GM13977 (cell line): ENCODE data around the gene CYB5B.
"Not testable (repeated sequence)": the region's sequence is repeated elsewhere in the genome, so short reads cannot be mapped to it uniquely, and the experiment has no call there.

Source experiments
- DNase-seq: peaks from one replicate; pipeline ENCODE4 v3.0.0; 2012; ENCODE audit warnings: low spot score
- in situ Hi-C: fragments of 300-500 bp; cut with MboI; formaldehyde crosslinking; loops from one replicate; pipeline ENCODE4 v1.12.0; 2022; ENCODE audit warnings: low sequenced_read_pairs, low pct_unique_long_range_greater_than_20kb, mixed read lengths, inconsistent platforms; ENCODE audit not compliant: unreplicated experiment
- TF ChIP-seq, protein P1 (sequence below): IDR thresholded peaks from 2 replicates; pipeline ENCODE4 v1.5.1; 2012; ENCODE audit warnings: mild to moderate bottlenecking, control low read depth; ENCODE audit not compliant: insufficient read depth; ENCODE audit errors: extremely low read depth, missing control alignments

The CYB5B gene

DNA sequence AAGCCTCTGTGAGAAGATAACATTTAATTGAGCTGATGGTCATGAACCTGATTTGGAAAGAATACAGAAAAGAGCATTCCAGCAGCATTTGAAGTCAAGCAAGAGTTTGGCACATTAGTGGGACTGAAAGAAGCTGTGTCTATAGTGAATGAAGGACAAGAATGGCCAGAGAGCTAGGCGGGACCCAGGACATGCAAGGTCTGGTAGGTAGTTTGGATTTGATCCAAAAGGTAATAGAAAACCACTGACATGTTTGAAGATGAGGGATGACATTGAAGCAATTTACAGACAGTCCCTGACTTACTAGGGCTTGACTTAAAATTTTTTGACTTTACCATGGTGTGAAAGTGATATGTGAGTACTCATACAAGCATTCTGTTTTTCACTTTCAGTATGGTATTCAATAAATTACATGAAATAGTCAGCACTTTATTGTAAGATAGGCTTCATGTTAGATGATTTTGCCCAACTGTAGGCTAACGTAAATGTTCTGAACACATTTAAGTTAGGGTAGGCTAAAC lies 7.6 kb downstream of the CYB5B start:
- TF ChIP-seq, protein P1, sequence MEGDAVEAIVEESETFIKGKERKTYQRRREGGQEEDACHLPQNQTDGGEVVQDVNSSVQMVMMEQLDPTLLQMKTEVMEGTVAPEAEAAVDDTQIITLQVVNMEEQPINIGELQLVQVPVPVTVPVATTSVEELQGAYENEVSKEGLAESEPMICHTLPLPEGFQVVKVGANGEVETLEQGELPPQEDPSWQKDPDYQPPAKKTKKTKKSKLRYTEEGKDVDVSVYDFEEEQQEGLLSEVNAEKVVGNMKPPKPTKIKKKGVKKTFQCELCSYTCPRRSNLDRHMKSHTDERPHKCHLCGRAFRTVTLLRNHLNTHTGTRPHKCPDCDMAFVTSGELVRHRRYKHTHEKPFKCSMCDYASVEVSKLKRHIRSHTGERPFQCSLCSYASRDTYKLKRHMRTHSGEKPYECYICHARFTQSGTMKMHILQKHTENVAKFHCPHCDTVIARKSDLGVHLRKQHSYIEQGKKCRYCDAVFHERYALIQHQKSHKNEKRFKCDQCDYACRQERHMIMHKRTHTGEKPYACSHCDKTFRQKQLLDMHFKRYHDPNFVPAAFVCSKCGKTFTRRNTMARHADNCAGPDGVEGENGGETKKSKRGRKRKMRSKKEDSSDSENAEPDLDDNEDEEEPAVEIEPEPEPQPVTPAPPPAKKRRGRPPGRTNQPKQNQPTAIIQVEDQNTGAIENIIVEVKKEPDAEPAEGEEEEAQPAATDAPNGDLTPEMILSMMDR, result no peak
- in situ Hi-C loops, result no loop called here
- no peak for DNase-seq

DNA sequence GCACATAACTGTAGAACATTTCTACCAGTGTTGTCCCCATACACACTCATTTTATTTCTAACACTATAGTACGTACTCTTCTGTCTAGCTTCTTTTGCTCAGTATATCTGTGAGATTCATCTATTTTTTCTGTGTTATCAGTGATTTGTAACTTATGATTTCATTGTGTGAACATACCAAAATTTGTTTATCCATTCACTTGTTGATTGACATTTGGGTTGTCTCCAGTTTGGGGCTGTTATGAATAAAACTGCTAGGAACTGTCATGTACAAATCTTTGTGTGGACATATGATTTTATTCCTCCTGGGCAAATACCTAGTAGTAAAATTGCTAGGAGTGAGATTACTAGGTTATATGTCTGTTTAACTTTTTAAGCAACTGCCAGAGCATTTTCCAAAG lies 9.6 kb downstream of the CYB5B start:
- TF ChIP-seq, protein P1, result no peak
- no peak for DNase-seq
- in situ Hi-C loops, result no loop called here

DNA sequence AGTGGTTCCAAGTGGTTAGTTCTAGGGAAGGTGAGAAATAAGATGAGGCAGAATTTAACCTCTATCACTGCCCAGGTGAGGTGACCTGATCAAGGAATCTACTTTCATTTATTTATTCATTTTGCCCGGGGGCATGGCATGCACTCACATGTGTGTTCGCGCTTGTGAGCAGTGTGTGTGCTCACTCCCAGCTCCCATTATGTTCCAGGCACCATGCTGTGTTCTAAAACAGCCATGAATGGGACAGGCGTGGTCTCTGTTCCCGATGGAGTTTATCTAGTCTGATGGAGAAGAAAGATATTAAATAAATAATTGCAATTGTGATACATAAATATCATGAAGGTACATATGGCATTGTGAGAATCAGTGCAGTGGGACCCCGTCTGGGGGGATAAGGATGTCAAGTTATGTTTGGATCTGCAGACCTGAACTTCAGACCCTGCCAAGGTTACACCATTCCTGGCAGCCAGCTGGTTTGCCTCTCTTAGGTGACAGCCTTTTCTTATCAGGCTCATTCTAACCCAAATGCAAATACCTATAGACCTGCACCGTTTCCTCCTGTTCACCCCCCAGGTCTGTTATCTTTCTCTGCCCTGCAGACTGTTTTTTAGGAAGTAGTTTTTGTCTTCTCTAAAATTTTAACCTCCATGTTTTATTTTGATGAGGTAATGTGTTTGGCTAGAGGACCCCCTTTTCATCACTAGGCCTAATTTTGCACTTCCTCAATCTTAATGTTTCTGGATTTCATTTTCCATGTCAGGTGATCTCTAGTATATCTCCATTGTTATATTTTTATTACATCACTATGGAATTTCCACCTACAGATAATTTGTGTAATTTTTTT lies 11.8 kb downstream of the CYB5B start:
- in situ Hi-C loops, result no loop called here
- TF ChIP-seq, protein P1, result no peak
- no peak for DNase-seq

DNA sequence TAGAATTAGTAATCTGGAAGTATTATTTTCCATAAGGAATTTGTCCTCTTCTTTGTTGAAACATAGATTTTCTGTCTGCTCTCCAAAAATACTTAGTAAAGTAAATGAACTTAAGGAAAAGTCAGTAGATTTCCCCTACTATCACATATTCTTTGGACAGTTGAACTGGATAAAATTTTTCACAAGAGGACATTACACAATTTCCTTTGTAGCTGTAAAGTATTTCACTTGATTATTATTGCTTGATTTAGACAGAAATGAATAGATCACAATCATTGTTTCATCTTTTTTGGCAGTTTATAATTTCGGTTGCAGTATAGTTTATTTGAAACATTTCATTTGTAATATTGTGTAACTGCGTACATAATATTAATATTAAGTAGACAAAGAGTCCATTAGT lies 12.5 kb downstream of the CYB5B start:
- TF ChIP-seq, protein P1, result no peak
- in situ Hi-C loops, result no loop called here
- no peak for DNase-seq

DNA sequence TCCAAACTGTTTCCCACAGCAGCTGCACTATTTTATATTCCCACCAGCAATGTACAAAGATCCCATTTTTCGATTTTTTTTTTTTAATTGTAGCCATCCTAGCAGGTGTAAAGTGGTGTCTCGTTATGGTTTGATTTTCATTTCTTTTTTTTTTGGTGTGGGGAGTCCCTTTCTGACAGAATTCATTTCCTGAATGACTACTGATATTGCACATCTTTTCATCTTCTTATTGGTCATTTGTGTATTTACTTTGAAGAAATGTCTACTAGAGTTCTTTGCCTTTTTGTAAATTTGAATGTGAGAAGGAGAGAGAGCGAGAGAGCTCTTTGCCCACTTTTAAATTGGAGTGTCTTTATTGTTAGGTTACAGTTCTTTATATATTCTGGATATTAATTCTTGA lies 14.0 kb downstream of the CYB5B start:
- peak; percentile 44 for DNase-seq
- TF ChIP-seq, protein P1, result no peak
- in situ Hi-C loops, result no loop called here

DNA sequence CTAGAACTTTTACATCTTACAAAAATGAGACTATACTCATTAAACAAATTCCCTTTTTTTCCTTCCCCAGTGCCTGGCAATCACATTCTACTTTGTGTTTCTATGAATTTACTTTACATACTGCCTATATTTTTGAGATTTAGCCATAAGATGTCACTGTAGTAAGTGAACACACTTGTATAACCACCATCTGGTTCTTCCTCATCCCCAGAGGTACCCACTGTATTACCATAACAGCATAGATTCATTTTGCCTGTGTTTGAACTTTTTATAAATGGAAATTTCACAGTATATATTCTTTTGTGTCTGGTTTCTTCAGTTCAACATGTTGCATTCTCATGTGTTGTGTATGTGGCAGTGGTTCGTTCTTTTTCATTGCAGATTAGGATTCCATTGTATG lies 15.8 kb downstream of the CYB5B start:
- TF ChIP-seq, protein P1, result no peak
- in situ Hi-C loops, result no loop called here
- DNase-seq, result no peak

DNA sequence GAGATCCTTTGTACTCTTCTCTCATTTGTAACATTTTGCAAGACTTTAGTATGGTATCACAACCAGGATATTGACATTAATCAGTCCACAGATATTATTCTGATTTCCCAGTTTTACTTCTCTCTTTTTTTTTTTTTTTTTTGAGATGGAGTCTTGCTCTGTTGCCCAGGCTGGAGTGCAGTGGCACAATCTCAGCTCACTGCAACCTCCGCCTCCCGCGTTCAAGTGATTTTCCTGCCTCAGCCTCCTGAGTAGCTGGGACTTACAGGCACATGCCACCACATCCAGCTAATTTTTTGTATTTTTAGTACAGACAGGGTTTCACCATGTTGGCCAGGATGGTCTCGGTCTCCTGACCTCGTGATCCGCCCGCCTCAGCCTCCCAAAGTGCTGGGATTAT lies 16.6 kb downstream of the CYB5B start:
- DNase-seq, in situ Hi-C loops: not testable (repeated sequence)
